GM12878 (cell line): ENCODE measurements around the gene STX12. TPM values are rescaled to one million over a fixed set of nuclear protein-coding genes. Genes with fewer than 3 reads are reported as not detected.

Experiments
- ATAC-seq: fragments of 200-7000 bp; cut with Tn5 transposase; 3 replicates; pipeline ENCODE4 v1.9.1; 2020; ENCODE audit warnings: mild to moderate bottlenecking, moderate library complexity
- BruUV-seq: library from RNA; stranded (reverse); fragments of 400-500 nt; replicated peaks from 2 replicates; lab custom pipeline; 2021; lab: Mats Ljungman, UMichigan
- CTCF ChIA-PET: fragments of 300-600 bp; sonication (Branson Sonifier 250); formaldehyde crosslinking; extraction: SDS; loops from one replicate; lab custom pipeline; 2021; ENCODE audit warnings: inconsistent platforms; lab: Yijun Ruan, JAX
- POLR2A ChIA-PET: fragments of 350-600 bp; formaldehyde crosslinking; extraction: SDS; loops from one replicate; lab custom pipeline; 2021; ENCODE audit warnings: inconsistent platforms; lab: Charles Lee
- RAD21 ChIA-PET: fragments of 300-600 bp; sonication (Branson Sonifier 250); formaldehyde crosslinking; loops from one replicate; lab custom pipeline; 2023; ENCODE audit warnings: antibody characterized with exemption; ENCODE audit not compliant: unreplicated experiment; lab: Charles Lee
- SMC1A ChIA-PET: fragments of 300-600 bp; sonication (Branson Sonifier 250); formaldehyde crosslinking; loops from one replicate; lab custom pipeline; 2023; ENCODE audit not compliant: unreplicated experiment, uncharacterized antibody; lab: Charles Lee
- DNase-seq: peaks from one replicate; pipeline ENCODE4 v3.0.0-alpha.2; 2011; ENCODE audit warnings: low read depth, low spot score
- FAIRE-seq: peaks from 3 replicates; lab custom pipeline; 2011; peaks lifted over from hg19 to GRCh38; lab: Jason Lieb, UNC
- H2AFZ ChIP-seq: 2 replicates; pipeline ENCODE4 v1.6.0; 2011; ENCODE audit warnings: low read depth, low read length, control low read depth; ENCODE audit not compliant: control insufficient read depth
- H3K27ac ChIP-seq: 2 replicates; pipeline ENCODE4 v1.5.1; 2011; ENCODE audit warnings: control low read depth; ENCODE audit not compliant: control insufficient read depth, insufficient read depth
- H3K27me3 ChIP-seq, 2 experiments: replicated peaks in 1 of 2; 2 replicates each; pipeline versions ENCODE4 v1.6.0 to v1.6.1; 2011; ENCODE audit warnings: low read length in 1 of 2; ENCODE audit not compliant: control insufficient read depth in 2 of 2, insufficient read depth in 2 of 2
- H3K36me3 ChIP-seq, 2 experiments: 2 replicates each; pipeline ENCODE4 v1.5.1; 2011; ENCODE audit warnings: low read length in 1 of 2; ENCODE audit not compliant: control insufficient read depth in 2 of 2, insufficient read depth in 2 of 2
- H3K4me1 ChIP-seq: 2 replicates; pipeline ENCODE4 v1.6.1; 2011; ENCODE audit warnings: mild to moderate bottlenecking, low read length, moderate library complexity, mixed read lengths; ENCODE audit not compliant: control insufficient read depth, insufficient read depth
- H3K4me2 ChIP-seq: 2 replicates; pipeline ENCODE4 v1.6.0; 2011; ENCODE audit warnings: control low read depth; ENCODE audit not compliant: control insufficient read depth, insufficient read depth
- H3K4me3 ChIP-seq: fragments of 200-600 bp; sonication (generic); 2 replicates; pipeline ENCODE4 v1.5.1; 2016
- H3K79me2 ChIP-seq: 2 replicates; pipeline ENCODE4 v1.6.0; 2011; ENCODE audit warnings: low read length; ENCODE audit not compliant: control insufficient read depth, insufficient read depth
- H3K9ac ChIP-seq: 2 replicates; pipeline ENCODE4 v1.8.0; 2011; ENCODE audit warnings: low read length, control low read depth, mixed read lengths; ENCODE audit not compliant: control insufficient read depth, insufficient read depth
- H3K9me3 ChIP-seq: replicated peaks from 3 replicates; pipeline ENCODE4 v1.5.1; 2011; ENCODE audit warnings: mild to moderate bottlenecking, low read length; ENCODE audit not compliant: control insufficient read depth, insufficient read depth
- H4K20me1 ChIP-seq: 2 replicates; pipeline ENCODE4 v1.6.0; 2011; ENCODE audit not compliant: control insufficient read depth, insufficient read depth
- ASH2L ChIP-seq: fragments of 300-600, 200-600 bp; sonication (generic); IDR thresholded peaks from 2 replicates; pipeline ENCODE4 v1.6.1; 2017; ENCODE audit warnings: low read depth, mild to moderate bottlenecking, borderline replicate concordance
- EGR1 ChIP-seq, 2 experiments: IDR thresholded peaks; 1 replicate in 1 of 2; 2 replicates in 1 of 2; pipeline ENCODE4 v1.6.1; 2011 to 2012; ENCODE audit warnings: low read depth in 2 of 2, low read length in 2 of 2, borderline replicate concordance in 1 of 2, mild to moderate bottlenecking in 1 of 2, moderate library complexity in 1 of 2
- HDAC6 ChIP-seq: fragments of 200-600 bp; sonication (generic); IDR thresholded peaks from one replicate; pipeline ENCODE4 v1.8.0; 2017; ENCODE audit warnings: antibody characterized with exemption; ENCODE audit not compliant: unreplicated experiment
- IKZF1 ChIP-seq: fragments of 450-650 bp; conservative IDR thresholded peaks from 2 replicates; pipeline ENCODE4 v1.6.1; 2017; ENCODE audit warnings: antibody characterized with exemption, mild to moderate bottlenecking
- JUND ChIP-seq: IDR thresholded peaks from 2 replicates; pipeline ENCODE4 v1.6.1; 2012; ENCODE audit warnings: low read depth, mild to moderate bottlenecking, low read length, improper control_type of control experiment, moderate library complexity
- RBBP5 ChIP-seq: fragments of 200-600 bp; sonication (generic); conservative IDR thresholded peaks from 2 replicates; pipeline ENCODE4 v1.6.1; 2016
- SMAD5 ChIP-seq: IDR thresholded peaks from 2 replicates; pipeline ENCODE4 v1.6.1; 2016; ENCODE audit warnings: antibody characterized with exemption, low read depth
- SMARCA5 ChIP-seq: fragments of 450-650 bp; IDR thresholded peaks from 2 replicates; pipeline ENCODE4 v1.6.1; 2017; ENCODE audit warnings: mild to moderate bottlenecking
- TCF3 ChIP-seq: IDR thresholded peaks from 2 replicates; pipeline ENCODE4 v1.6.1; 2012; ENCODE audit warnings: low read depth, mild to moderate bottlenecking, low read length, borderline replicate concordance; ENCODE audit not compliant: insufficient read depth
- WGBS: methylation state at CpG from one replicate; pipeline ENCODE4 v1.1.6; 2016; ENCODE audit warnings: low lambda C conversion rate; ENCODE audit not compliant: insufficient replicate concordance, insufficient coverage; ENCODE audit errors: missing lambda C conversion rate; 5-methylcytosine and 5-hydroxymethylcytosine counted together
- in situ Hi-C: fragments of 300-500 bp; cut with MboI; formaldehyde crosslinking; loops from 9 replicates; pipeline ENCODE4 v1.14.3; 2018; ENCODE audit warnings: mixed read lengths
- intact Hi-C: fragments of 100-400 bp; cut with micrococcal nuclease; formaldehyde crosslinking; loops from one replicate; pipeline ENCODE4 v1.14.2; 2022; ENCODE audit not compliant: unreplicated experiment
- polyA plus RNA-seq, 11 experiments: library from polyadenylated mRNA; depleted of rRNA in 4 of 11; unstranded in 6 of 11; stranded (reverse) in 5 of 11; fragments of >200 nt; fragmentation: Nextera tagmentation in 4 of 11; fragmentation: Illumina TruSeq in 1 of 11; extraction: Ambion mirVana in 4 of 11; extraction: Trizol in 1 of 11; gene quantifications; 1 replicate in 1 of 11; 2 replicates in 10 of 11; pipeline versions ENCODE4 v1.2.1 to v1.2.3, GENCODE V29; 2011 to 2016; ENCODE audit warnings: inconsistent platforms in 2 of 11, missing spikeins in 2 of 11, low read depth in 1 of 11
- total RNA-seq, 4 experiments: library from RNA; depleted of rRNA in 3 of 4; stranded (reverse); fragments of >200 nt in 3 of 4; fragmentation: Illumina TruSeq in 1 of 4; extraction: Trizol in 1 of 4; gene quantifications; 2 replicates each; pipeline versions ENCODE4 v1.2.1 to v1.2.3, GENCODE V29; 2013 to 2021
- TF ChIP-seq, protein P1 (sequence below): IDR thresholded peaks from 2 replicates; pipeline ENCODE4 v1.6.1; 2012; ENCODE audit warnings: low read length, inconsistent platforms
- TF ChIP-seq, protein P2 (sequence below): IDR thresholded peaks from 2 replicates; pipeline ENCODE4 v1.6.1; 2011; ENCODE audit warnings: borderline replicate concordance, low read depth, mild to moderate bottlenecking, moderate library complexity, mixed read lengths, low read length; ENCODE audit not compliant: insufficient read depth; ENCODE audit errors: extremely low read length
- TF ChIP-seq, protein P3 (sequence below): fragments of 450-650 bp; IDR thresholded peaks from 2 replicates; pipeline ENCODE4 v1.6.1; 2017; ENCODE audit warnings: mild to moderate bottlenecking, low read depth, inconsistent platforms; ENCODE audit not compliant: poor library complexity, severe bottlenecking
- TF ChIP-seq, protein P4 (sequence below): IDR thresholded peaks from 2 replicates; pipeline ENCODE4 v1.6.1; 2012; ENCODE audit warnings: low read depth, low read length, improper control_type of control experiment
- TF ChIP-seq, protein P5 (sequence below): IDR thresholded peaks from 2 replicates; pipeline ENCODE4 v1.6.1; 2012; ENCODE audit warnings: low read depth, low read length, improper control_type of control experiment

The STX12 gene
- total and polyA plus RNA-seq, 10 of the 15 experiments (the other 5 are each of a cell fraction or from before 2014, with no cell fraction given): 20.2 to 35.0 (median 28.1) TPM

DNA sequence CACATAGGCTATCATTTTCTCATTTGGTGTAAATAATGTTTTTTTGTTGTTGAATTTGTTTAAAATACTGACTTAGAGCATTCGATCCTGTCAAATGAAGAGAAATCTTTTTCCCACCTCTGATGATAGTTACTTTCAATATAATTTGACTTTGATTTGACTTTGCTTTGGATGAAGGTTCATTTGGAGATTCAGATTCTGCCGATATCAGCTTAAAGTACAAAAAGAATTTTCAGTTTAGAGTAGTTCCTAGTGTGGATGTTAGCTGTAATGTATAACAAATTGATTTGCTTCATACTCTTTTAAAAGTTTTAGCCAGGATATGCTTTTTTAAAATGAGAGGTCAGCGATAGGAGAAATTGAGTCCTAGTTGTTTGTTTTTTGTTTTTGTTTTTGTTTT lies 9.9 kb downstream of the STX12 start (continued):
- TF ChIP-seq, protein P1, sequence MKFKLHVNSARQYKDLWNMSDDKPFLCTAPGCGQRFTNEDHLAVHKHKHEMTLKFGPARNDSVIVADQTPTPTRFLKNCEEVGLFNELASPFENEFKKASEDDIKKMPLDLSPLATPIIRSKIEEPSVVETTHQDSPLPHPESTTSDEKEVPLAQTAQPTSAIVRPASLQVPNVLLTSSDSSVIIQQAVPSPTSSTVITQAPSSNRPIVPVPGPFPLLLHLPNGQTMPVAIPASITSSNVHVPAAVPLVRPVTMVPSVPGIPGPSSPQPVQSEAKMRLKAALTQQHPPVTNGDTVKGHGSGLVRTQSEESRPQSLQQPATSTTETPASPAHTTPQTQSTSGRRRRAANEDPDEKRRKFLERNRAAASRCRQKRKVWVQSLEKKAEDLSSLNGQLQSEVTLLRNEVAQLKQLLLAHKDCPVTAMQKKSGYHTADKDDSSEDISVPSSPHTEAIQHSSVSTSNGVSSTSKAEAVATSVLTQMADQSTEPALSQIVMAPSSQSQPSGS: no peak
- TF ChIP-seq RBBP5: no peak

DNA sequence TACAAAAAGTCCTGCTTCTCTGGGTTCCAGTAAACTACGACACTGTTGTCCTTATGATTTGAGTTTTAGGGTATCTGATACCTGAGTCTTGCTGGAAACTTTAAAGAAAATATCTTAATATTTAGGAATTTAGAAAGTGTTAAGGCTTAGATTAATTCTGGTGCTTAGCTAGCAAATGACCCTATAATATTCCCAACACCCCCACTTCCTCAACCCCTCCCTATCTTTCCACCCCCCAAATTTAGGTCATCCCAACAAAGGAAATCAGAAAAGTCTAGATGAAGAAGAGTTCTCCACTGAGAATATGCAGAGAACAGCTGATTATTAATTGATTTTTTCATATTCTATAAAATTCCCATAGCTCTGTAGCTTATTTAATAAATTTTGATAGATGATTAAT lies 11.7 kb downstream of the STX12 start:
- Histone ChIP-seq H3K79me2 (peaks cover 45% of the 10 kb centered on the region), H3K4me2 (no peak overlapping the region), H2AFZ (no peak overlapping the region), H3K36me3 (peaks cover 1 to 9% of the 10 kb centered on the region in 2 experiments; a peak in 2 of 4 replicates), H3K27me3 (no peaks in the 10 kb centered on the region), H3K9me3 (no peaks in the 10 kb centered on the region; the same call in 2 of the 3 replicates), H3K9ac (no peak overlapping the region), H4K20me1 (no peaks in the 10 kb centered on the region), H3K27ac (no peak overlapping the region), H3K4me1 (no peaks in the 10 kb centered on the region), H3K4me3 (no peak overlapping the region)
- in situ Hi-C loops (no loop called here), intact Hi-C loops (no loop called here)
- ChIA-PET POLR2A (interaction anchor here (0.5 to 2.4 kb wide), 4 partner anchors 11 to 840 kb away, joined by 3 to 13 read pairs (median 6); partner anchors contain the start of gene STX12), RAD21 (interaction anchor here (1.6 kb wide), 2 partner anchors 59 to 115 kb away, joined by 4 to 6 read pairs; partner anchors contain the start of gene FAM76A), CTCF (interaction anchor here (1.1 to 2.1 kb wide), 4 partner anchors 8 to 18 kb away, joined by 3 to 6 read pairs (median 4); partner anchors contain the start of gene STX12), SMC1A (interaction anchor here (1.0 to 4.0 kb wide), 4 partner anchors 8 to 115 kb away, joined by 4 to 21 read pairs (median 6); partner anchors contain the start of gene STX12)
- DNase-seq (no peak), ATAC-seq (no peak), FAIRE-seq (no peak)
- BruUV-seq: no TSS peak
- 79% methylated on average over 1 of the region's 1 CpG for WGBS
- TF ChIP-seq EGR1 (IDR thresholded peaks at IDR 0.05; ENCODE audit: borderline replicate concordance in 1 of 2, low read depth in 2 of 2, low read length in 2 of 2) (no peak), JUND (no peak), SMARCA5 (no peak), IKZF1 (no peak), HDAC6 (no peak), SMAD5 (no peak), TCF3 (no peak), ASH2L (no peak)
- TF ChIP-seq, protein P2, sequence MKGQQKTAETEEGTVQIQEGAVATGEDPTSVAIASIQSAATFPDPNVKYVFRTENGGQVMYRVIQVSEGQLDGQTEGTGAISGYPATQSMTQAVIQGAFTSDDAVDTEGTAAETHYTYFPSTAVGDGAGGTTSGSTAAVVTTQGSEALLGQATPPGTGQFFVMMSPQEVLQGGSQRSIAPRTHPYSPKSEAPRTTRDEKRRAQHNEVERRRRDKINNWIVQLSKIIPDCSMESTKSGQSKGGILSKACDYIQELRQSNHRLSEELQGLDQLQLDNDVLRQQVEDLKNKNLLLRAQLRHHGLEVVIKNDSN: no peak
- TF ChIP-seq, protein P3, sequence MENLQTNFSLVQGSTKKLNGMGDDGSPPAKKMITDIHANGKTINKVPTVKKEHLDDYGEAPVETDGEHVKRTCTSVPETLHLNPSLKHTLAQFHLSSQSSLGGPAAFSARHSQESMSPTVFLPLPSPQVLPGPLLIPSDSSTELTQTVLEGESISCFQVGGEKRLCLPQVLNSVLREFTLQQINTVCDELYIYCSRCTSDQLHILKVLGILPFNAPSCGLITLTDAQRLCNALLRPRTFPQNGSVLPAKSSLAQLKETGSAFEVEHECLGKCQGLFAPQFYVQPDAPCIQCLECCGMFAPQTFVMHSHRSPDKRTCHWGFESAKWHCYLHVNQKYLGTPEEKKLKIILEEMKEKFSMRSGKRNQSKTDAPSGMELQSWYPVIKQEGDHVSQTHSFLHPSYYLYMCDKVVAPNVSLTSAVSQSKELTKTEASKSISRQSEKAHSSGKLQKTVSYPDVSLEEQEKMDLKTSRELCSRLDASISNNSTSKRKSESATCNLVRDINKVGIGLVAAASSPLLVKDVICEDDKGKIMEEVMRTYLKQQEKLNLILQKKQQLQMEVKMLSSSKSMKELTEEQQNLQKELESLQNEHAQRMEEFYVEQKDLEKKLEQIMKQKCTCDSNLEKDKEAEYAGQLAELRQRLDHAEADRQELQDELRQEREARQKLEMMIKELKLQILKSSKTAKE: no peak
- TF ChIP-seq, protein P4, sequence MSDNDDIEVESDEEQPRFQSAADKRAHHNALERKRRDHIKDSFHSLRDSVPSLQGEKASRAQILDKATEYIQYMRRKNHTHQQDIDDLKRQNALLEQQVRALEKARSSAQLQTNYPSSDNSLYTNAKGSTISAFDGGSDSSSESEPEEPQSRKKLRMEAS: no peak
- TF ChIP-seq, protein P5, sequence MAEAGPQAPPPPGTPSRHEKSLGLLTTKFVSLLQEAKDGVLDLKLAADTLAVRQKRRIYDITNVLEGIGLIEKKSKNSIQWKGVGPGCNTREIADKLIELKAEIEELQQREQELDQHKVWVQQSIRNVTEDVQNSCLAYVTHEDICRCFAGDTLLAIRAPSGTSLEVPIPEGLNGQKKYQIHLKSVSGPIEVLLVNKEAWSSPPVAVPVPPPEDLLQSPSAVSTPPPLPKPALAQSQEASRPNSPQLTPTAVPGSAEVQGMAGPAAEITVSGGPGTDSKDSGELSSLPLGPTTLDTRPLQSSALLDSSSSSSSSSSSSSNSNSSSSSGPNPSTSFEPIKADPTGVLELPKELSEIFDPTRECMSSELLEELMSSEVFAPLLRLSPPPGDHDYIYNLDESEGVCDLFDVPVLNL: no peak
